HG03342 (cell line): ENCODE measurements around the gene OR52E8.

Experiments used
- ATAC-seq: cut with Tn5 transposase; IDR thresholded peaks from one replicate; pipeline ENCODE4 v1.9.1; 2021; ENCODE audit warnings: mild to moderate bottlenecking, moderate library complexity; ENCODE audit not compliant: unreplicated experiment

OR52E8 gene

GRCh38 chr11:5808500-5809121 is 48.9 kb downstream of the OR52E8 start, which contains the start of gene OR52N2:
Gene OR52N2 (plus strand): TSS chr11:5808924. CDS start chr11:5820336, 11,412 bp downstream.
- peak; percentile 90 for ATAC-seq

DNA sequence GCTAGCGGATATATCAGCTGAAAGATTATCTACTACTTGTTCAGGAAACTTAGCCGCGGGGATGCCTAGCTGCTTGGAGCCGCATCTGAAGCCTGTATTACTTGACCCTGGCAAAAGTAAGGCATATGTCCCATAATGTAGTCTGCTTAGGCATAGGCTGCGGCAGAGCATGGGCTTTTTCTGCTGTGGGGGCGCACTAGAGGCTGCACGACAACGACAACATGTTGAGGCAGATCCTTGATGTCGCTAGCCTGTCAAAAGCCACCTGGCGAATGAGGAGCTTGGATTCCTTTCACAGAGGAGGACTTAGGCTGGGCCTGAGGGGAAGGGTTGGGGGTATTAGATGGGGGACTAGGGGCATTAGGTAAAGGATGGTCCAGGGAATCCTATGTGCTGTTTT is 49.9 kb downstream of the OR52E8 start:
- no peak for ATAC-seq
